GM12873 (cell line): ENCODE measurements around the gene TSPAN1.

Source experiments
- TF ChIP-seq, protein P1 (sequence below): IDR thresholded peaks from 2 replicates; pipeline ENCODE4 v1.5.1; 2012; ENCODE audit warnings: low read depth, mild to moderate bottlenecking, moderate library complexity, low read length, control low read depth; ENCODE audit not compliant: insufficient read depth; ENCODE audit errors: missing control alignments

Gene TSPAN1

GRCh38 chr1:46191033-46191701 lies 16.3 kb downstream of the TSPAN1 start:
- TF ChIP-seq, protein P1, sequence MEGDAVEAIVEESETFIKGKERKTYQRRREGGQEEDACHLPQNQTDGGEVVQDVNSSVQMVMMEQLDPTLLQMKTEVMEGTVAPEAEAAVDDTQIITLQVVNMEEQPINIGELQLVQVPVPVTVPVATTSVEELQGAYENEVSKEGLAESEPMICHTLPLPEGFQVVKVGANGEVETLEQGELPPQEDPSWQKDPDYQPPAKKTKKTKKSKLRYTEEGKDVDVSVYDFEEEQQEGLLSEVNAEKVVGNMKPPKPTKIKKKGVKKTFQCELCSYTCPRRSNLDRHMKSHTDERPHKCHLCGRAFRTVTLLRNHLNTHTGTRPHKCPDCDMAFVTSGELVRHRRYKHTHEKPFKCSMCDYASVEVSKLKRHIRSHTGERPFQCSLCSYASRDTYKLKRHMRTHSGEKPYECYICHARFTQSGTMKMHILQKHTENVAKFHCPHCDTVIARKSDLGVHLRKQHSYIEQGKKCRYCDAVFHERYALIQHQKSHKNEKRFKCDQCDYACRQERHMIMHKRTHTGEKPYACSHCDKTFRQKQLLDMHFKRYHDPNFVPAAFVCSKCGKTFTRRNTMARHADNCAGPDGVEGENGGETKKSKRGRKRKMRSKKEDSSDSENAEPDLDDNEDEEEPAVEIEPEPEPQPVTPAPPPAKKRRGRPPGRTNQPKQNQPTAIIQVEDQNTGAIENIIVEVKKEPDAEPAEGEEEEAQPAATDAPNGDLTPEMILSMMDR, result no peak

DNA sequence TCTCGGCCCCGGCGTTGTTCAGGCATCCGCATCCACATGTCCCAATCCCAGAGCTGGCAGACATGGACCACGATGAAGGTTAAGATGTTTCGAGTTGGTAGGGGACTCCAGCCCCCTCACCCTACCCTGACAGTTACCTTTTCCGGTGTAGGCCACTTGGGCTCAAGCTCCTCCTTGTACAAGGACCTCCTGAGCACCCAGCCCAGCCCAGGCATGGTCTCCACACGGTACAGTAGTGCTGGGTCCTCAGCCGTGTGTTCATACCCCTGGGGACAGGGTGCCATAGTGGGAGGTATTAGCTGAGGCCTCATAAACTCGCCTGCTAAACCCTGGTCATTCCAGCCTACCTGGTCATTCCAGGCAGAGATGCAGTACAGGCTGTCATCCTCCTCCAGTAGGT lies 17.3 kb downstream of the TSPAN1 start:
- TF ChIP-seq, protein P1, result no peak

DNA sequence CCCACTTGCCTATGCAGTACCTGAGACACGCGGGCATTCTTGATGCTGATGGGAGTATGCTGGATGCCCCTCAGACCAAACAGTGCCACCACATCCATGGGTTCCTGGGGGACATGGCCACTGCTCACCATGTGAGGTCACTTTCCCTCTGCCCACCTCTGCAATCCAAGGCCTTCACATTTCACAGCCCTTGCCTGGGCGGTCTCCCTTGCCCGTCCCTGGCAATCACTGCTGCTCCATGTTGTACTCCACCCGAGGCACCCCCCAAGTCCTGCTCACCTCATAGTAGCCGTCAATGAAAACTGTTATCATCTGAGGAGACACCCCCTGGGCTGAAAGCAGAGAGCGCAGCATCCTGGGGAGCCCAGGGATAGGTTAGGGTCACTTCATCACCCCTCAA lies 18.4 kb downstream of the TSPAN1 start:
- TF ChIP-seq, protein P1, result no peak

- TF ChIP-seq, protein P1, result no peak
Measured at GRCh38 chr1:46193984-46194570, 19.2 kb downstream of the TSPAN1 start.

GRCh38 chr1:46194641-46195193 lies 19.8 kb downstream of the TSPAN1 start:
- TF ChIP-seq, protein P1, result no peak

DNA sequence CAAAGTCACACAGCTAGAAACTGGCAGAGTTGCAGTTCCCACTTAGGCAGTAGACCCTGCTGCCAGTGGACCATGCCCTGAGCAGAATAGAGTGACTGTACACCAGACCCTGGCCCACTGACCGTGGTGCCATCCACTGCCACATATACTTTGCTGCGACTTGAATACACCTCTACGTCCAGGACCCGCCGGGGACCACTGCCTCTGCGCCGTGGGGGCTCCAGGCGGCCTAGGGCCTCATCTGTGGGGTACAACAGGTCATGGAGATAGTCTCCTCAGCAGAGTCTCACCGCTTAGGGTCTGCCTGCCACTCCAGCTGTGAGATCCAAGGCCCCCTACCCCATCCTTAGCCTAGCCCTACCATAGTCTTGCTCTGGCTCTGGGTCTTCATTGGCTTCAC lies 21.7 kb downstream of the TSPAN1 start:
- TF ChIP-seq, protein P1, result no peak

DNA sequence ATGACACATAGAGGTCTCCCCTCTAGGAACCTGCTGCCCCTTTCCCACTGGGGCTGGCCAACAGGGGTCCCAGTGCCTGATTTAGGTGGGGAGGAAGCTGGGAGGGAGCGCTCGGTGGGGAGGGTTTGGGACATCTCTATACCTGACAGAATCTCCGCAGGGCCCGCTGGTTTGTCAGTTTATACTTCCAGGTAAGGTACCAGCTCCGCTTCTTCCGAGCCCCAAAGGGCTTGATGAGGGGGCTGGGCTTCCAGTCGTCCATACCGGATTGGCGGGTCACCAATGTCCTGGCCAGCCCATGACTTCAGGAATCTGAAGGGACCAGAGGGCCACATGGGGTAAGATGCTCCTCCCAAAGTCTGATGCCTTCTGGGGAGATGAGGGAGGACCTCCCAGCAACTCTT lies 22.7 kb downstream of the TSPAN1 start:
- TF ChIP-seq, protein P1, result no peak
